Measurements from ENCODE around the gene RPN2.

The RPN2 gene

DNA sequence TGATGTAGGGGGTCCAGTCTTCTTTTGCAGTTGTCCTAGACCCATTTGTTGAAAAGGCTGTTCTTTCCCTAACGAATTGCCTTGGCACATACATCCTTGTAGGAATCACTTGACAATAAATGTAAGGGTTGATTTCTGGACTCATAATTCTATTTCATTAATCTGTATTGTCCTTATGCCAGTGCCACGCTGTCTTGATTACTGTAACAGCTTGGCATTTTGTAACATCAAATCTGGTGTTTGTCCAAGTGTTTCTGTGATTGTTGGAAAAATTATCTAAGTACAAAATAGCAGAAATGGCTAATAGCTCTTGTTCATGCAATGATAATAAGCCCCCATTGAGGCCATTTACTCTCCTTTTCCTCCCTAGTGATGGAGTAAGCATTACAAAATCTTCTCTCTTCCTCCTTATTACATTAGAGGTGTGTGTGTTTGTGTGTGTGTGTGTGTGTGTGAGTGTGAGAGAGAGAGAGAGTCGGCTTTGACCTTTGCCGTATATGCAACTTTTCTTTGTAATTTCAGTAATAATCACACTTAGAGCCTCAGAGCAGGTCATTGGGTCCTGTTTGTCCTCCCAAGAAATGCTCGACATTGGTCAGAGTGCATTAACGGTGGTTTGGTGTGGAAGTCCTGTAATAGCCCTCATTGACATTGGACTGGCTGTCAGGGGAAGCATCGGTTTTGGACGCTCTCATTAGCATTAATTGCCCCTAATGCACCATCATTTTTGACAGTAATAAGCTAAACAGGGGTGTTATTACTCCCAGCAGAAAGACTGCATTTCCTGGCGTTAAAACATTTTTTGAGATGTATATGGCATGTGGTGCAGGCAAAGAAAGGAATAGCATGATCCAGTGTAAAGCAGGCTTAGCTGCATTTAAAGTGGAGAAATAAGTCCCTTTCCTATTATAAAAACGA, 40.9 kb downstream of the RPN2 start:
- DNase-seq, result no peak

- no peak for DNase-seq
Measured at GRCh38 chr20:37220731-37221130, 41.6 kb downstream of the RPN2 start.

DNA sequence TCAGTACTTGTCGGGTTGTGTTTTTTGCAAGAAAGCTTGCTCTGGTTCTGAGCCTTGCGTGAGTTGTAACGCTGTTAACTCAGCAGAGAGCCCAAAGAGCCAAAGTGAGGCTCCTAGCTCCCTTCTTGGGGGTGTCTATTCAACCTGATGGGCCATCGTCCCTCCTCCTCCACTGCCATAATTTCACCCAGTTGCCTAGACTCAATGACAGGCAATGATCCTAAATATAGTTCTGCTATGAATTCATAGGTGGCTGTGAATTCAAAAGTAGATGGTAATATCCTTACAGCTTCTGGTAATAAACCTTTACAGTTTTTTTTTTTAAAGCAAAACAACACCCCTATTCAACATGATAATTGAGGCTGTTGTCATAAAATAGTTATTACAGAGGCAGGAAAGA, 43.0 kb downstream of the RPN2 start:
- DNase-seq, result no peak

DNA sequence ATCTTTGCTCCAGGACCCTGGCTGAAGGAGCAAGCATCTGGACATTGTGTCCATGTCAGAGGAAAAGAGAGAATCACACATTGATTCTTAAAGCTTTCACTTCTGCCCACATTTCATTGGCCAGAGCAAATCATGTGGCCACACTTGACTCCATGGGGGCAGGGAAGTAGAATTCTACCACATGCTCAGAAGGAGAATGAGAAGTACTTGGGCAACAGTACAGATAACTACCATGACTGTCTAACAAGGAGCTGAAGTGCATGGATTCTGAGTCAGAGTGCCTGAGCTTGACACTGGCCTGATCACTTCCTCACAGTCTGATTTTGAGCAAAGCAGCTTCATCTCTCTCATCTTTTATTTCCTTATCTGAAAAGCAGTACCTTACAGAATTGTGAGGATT, 43.9 kb downstream of the RPN2 start:
- no peak for DNase-seq

DNA sequence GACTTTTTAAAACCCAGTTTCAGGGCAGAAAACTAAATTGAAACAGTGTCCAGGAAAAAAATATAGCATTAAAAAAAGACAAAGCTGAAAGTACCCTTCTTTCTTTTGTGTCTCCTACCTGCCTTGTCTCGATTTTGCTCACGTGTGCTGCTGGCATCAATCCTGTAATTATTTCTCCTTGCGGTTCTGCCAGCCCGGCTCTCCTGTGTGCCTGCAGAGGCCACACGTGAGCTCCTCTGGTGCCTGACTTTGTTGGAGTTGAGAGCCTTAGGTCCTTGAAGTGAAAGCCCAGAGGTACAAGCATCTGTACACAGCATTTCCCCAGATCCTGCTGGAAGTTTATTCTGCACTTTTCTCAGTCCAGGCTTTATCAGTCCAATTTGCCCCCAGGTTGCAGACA, 46.0 kb downstream of the RPN2 start:
- no peak for DNase-seq

GRCh38 chr20:37226889-37227288, 47.8 kb downstream of the RPN2 start:
- DNase-seq, result no peak

DNA sequence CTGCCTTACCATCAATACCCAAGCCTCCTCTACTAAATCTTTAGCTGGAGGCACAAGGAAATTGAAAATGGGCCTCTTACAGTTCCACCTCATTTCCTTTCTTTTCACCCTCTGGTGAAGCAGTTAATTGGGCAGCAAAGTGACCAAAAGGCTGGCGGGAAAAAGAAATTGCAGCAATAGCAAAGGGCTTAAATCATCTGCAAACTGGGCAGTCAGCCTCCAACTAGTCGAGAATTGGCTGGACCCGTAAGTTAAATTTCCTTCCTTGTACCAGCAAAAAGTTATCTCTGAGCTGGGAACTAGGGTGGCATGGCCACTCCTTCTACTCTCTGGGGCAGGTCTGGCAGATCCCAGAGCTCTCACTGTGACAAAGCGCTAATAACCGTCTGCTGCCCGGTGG, 49.0 kb downstream of the RPN2 start:
- no peak for DNase-seq

DNA sequence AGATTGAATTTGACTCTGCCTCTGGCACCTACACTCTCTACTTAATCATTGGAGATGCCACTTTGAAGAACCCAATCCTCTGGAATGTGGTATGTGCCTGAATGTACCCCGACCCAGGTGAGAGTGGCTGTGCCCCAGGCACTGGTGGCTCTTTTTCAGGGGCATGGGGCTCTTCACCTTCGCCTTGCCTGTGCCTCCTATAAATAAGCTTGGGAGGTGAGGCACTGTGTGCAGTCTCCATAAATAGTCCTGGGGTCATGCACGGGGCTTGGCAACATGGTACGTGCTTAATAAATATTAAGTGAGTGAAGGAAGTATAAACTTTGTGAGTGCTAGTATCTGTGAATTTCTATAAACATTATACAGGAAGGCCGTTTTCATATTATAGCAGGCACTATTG, 49.5 kb downstream of the RPN2 start:
- DNase-seq, result no peak

GRCh38 chr20:37229357-37229756, 50.2 kb downstream of the RPN2 start:
- no peak for DNase-seq

DNA sequence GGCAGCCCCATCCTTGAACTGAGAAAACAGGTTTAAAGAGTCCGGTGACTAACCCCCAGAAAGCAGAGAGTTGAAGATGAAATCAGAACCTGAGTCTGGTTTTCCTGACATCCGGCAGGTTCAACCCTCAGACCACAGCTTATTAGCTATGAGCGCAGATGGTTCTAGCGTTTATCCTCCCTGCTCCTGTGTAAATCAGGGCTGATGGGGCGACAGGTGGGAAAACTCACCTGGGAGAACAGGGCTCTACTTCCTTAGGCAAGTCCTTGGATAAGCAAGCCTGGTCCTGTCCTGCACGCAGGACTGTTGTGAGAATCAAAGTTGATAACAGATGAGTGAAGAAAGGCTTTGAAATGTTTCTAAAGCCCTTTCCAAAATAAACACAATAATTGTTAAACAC, 51.1 kb downstream of the RPN2 start:
- DNase-seq, result no peak

DNA sequence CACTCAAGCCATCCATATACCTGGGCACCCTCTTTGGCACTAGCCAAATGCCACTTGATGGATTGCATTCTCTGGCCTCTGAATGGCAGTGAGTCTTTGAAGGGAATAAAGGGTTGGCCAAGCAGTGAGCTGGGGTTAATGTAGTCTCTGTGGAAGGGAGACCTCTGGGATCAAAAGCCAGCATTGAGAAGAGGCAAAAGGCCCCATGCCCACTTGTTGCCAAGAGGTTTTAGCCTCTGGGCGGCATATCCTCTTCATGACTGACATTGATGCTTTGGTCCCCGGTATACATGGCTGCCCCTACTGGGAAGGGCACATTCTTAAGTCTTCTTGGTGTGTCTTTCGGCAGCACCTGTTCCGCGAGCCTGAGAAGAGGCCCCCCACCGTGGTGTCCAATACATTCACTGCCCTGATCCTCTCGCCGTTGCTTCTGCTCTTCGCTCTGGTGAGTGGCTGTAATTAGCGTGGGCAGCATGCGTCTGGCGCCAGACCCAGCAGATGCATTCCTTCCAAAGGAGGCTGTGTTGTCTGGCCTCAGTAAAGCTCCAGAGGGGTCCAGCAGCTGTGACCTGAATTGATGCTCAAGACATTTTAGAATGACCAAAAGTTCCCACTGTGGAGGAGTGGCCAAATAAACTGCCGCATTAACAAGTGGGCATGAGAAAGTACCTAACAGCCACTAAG, 53.0 kb downstream of the RPN2 start:
- no peak for DNase-seq

DNA sequence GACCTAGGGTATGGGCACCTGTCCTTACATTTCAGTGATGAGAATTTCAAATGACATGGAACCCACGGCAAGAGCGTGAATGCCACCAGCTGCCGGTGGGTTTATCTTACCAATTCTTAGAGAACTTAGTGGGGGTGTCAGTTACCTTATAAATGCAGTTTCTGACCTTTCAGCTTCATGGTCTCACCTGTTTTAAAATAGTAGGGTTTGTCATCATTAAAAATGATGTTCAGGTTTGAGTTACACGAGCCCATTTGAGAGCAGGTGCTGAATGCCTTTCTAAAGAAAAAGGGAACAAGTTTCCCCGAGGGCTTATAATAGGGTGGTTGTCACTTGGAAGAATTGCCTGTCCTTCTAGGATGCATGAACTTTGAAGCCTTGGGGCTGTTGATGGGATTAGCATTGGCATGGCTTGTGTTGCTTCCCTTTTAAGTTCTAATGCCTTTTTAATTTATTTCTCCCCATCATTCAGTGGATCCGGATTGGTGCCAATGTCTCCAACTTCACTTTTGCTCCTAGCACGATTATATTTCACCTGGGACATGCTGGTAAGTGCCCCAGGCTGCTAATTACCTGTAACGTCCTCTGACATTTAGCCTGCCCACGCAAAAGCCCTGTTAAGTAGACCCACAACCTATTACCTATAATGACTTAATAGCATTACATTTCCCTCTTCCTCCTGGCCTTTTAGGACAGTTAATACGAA, 54.6 kb downstream of the RPN2 start:
- DNase-seq, result no peak

- DNase-seq, result no peak
Measured at GRCh38 chr20:37234254-37234581, 55.1 kb downstream of the RPN2 start.

- no peak for DNase-seq
Measured at GRCh38 chr20:37235065-37235464, 55.9 kb downstream of the RPN2 start.

- no peak for DNase-seq
Measured at GRCh38 chr20:37236462-37236861, 57.3 kb downstream of the RPN2 start.

DNA sequence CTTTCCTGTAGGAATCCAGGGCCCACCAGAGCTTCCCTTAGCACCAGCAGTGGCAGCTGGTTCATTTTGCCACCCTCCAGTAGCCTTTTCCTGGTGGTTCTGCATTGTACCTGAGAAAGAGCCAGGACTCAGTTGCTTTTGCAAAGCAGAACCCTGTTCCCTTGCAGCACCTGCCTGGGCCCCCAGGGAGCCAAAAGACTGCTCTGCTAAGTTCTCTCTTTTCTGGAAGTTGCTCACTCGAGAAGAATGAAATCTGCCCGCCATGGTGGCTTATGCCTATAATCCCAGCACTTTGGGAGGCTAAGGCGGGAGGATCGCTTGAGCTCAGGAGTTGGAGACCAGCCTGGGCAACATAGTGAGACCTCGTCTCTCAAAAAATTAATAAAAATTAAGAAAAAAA, 58.5 kb downstream of the RPN2 start:
- DNase-seq, result no peak

DNA sequence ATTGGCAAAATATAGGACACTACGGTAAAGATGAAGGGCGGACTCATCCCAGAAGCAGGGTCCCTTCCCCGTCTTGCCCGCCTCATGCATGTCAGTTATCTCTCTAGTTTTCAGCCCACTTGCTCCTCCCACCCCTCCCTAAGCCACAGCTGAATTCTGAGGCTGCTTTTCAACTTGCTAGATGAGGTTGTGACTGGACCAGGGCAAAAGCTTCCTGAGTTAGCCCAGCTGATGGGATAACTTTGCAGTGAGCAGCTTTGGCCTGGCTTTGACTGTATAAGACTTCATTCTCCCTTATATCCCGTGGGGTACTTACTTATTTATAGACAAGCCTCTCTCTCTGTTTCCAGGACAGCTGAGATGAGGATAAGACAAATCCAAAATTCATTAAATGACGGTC, 59.3 kb downstream of the RPN2 start:
- no peak for DNase-seq

DNA sequence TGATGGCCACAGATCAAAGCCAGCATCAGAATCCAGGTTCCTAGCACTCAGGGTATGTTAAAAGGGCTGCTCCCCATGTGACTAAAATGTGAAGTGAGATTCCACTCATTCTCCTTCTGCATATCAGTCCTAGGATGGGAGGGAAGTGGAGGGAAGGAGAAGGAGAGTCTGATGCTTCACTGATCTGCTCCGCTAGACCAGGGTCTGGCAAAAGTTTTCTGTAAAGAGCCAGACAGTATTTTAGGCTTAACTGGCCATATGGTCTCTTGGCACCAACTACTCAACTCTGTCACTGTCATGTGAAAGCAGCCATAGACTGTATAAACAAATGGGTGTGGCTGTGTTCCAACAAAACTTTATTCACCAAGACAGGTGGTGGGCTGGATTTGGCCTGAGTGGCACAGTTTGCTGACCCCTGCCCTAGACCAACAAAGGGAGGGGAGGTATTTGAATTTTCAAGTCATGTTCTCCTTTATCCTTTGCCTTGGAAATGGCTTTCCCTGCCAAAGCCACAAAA, 59.9 kb downstream of the RPN2 start:
- no peak for DNase-seq

GRCh38 chr20:37240337-37241067, 61.4 kb downstream of the RPN2 start:
- DNase-seq, result no peak

DNA sequence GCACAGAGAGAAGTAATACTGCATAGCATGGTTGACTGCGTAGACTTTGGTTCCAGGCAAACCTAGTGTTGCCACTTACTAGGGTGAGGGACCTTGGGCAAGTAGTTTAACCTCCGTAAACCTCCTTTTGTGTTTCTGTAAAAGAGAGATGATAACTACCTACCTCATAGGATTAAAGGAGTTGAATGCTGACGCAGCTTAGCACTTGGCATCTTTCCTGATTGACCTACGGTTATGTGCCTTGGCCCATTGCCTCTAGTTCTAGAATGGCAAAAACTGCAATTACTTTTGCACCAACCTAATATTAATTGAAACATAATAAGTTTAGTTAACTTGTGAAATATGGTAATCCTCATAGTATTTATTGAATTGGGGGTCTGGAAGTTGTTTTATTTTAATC, 63.4 kb downstream of the RPN2 start:
- DNase-seq, result no peak

- no peak for DNase-seq
Measured at GRCh38 chr20:37243076-37243936, 64.2 kb downstream of the RPN2 start.

Data from cortex of kidney (tissue), 1 donor.